HCT116 (cell line): Measurements from ENCODE around the gene PIMREG. TPM values are rescaled to one million over a fixed set of nuclear protein-coding genes. Genes with fewer than 3 reads are reported as not detected.

Source experiments
- ATAC-seq: fragments of 200-7000 bp; cut with Tn5 transposase; 2 replicates; pipeline ENCODE4 v1.9.1; 2020; ENCODE audit warnings: mild to moderate bottlenecking, moderate library complexity
- BruUV-seq: library from RNA; stranded (reverse); fragments of 400-500 nt; replicated peaks from 2 replicates; lab custom pipeline; 2021; lab: Mats Ljungman, UMichigan
- CTCF ChIA-PET: fragments of 300-600 bp; sonication (Branson Sonifier 250); formaldehyde crosslinking; loops from one replicate; lab custom pipeline; 2021; ENCODE audit warnings: antibody characterized with exemption; lab: Charles Lee
- POLR2A ChIA-PET: fragments of 300-600, 350-600 bp; sonication (Branson Sonifier 250); formaldehyde crosslinking; loops from one replicate; lab custom pipeline; 2021; ENCODE audit warnings: antibody characterized with exemption; lab: Charles Lee
- RAD21 ChIA-PET, 2 experiments: fragments of 300-600 bp; sonication (Branson Sonifier 250); formaldehyde crosslinking; loops; one replicate each; lab custom pipeline; 2023; ENCODE audit warnings: low total read pairs in 2 of 2; ENCODE audit not compliant: uncharacterized antibody in 2 of 2, unreplicated experiment in 2 of 2, low non-redundant PET in 1 of 2; lab: Charles Lee
- DNase-seq: peaks from one replicate; pipeline ENCODE4 v3.0.0-alpha.2; 2010; ENCODE audit warnings: low read depth, low spot score
- H2AFZ ChIP-seq: fragments of 200-600 bp; shearing (Covaris generic), sonication (generic); 2 replicates; pipeline ENCODE4 v1.6.1; 2017; ENCODE audit warnings: low read depth, mixed run types, mixed read lengths, antibody characterized with exemption, low read length; ENCODE audit not compliant: poor library complexity, severe bottlenecking
- H3K27ac ChIP-seq: 2 replicates; pipeline ENCODE4 v1.5.1; 2012; ENCODE audit warnings: low read depth, low read length
- H3K27me3 ChIP-seq: fragments of 200-600 bp; sonication (generic); 2 replicates; pipeline ENCODE4 v1.6.1; 2016; ENCODE audit warnings: mixed run types, low read length, mixed read lengths; ENCODE audit not compliant: insufficient read depth
- H3K36me3 ChIP-seq, 2 experiments: fragments of 200-500 bp in 1 of 2; fragments of 200-600 bp in 1 of 2; sonication (Bioruptor generic) in 1 of 2; sonication (generic) in 1 of 2; 2 replicates each; pipeline versions ENCODE4 v1.5.1 to v1.6.1; 2014 to 2016; ENCODE audit warnings: low read length in 2 of 2, inconsistent platforms in 1 of 2, mixed read lengths in 1 of 2, mixed run types in 1 of 2; ENCODE audit not compliant: insufficient read depth in 2 of 2, control insufficient read depth in 1 of 2
- H3K4me1 ChIP-seq, 2 experiments: fragments of 200-600 bp in 1 of 2; sonication (generic) in 1 of 2; 2 replicates each; pipeline versions ENCODE4 v1.5.1 to v1.6.1; 2012 to 2017; ENCODE audit warnings: low read length in 2 of 2, inconsistent platforms in 1 of 2, mild to moderate bottlenecking in 1 of 2, mixed read lengths in 1 of 2, mixed run types in 1 of 2, moderate library complexity in 1 of 2; ENCODE audit not compliant: insufficient read depth in 2 of 2, control insufficient read depth in 1 of 2
- H3K4me2 ChIP-seq: fragments of 200-600 bp; sonication (generic); 2 replicates; pipeline ENCODE4 v1.6.1; 2017; ENCODE audit warnings: mixed run types, low read length, mixed read lengths
- H3K4me3 ChIP-seq, 2 experiments: fragments of 200-600 bp in 1 of 2; sonication (generic) in 1 of 2; replicated peaks in 1 of 2; 2 replicates each; pipeline ENCODE4 v1.5.1; 2011 to 2016; ENCODE audit warnings: low read length in 2 of 2, control low read depth in 1 of 2, low read depth in 1 of 2, mild to moderate bottlenecking in 1 of 2, mixed read lengths in 1 of 2, mixed run types in 1 of 2
- H3K79me2 ChIP-seq: fragments of 200-600 bp; sonication (generic); 2 replicates; pipeline ENCODE4 v1.6.1; 2017; ENCODE audit warnings: mild to moderate bottlenecking, mixed run types, low read length, moderate library complexity, mixed read lengths; ENCODE audit not compliant: insufficient read depth
- H3K9ac ChIP-seq: fragments of 200-600 bp; sonication (generic); 2 replicates; pipeline ENCODE4 v1.6.1; 2016; ENCODE audit warnings: low read length, mixed read lengths
- H3K9me2 ChIP-seq: fragments of 200-600 bp; sonication (generic), shearing (Covaris generic); 2 replicates; pipeline ENCODE4 v1.6.1; 2017; ENCODE audit warnings: mixed run types, mild to moderate bottlenecking, moderate library complexity; ENCODE audit not compliant: insufficient read depth
- H3K9me3 ChIP-seq, 2 experiments: fragments of 200-500 bp in 1 of 2; fragments of 200-600 bp in 1 of 2; sonication (Bioruptor generic) in 1 of 2; sonication (generic) in 1 of 2; 2 replicates each; pipeline ENCODE4 v1.6.1; 2014 to 2017; ENCODE audit warnings: low read length in 2 of 2, mixed read lengths in 2 of 2, inconsistent platforms in 1 of 2, low read depth in 1 of 2, mild to moderate bottlenecking in 1 of 2, mixed run types in 1 of 2, moderate library complexity in 1 of 2; ENCODE audit not compliant: control insufficient read depth in 1 of 2, insufficient read depth in 1 of 2
- H4K20me1 ChIP-seq: fragments of 200-600 bp; sonication (generic), shearing (Covaris generic); 2 replicates; pipeline ENCODE4 v1.6.1; 2017; ENCODE audit warnings: mixed run types, mild to moderate bottlenecking, moderate library complexity; ENCODE audit not compliant: insufficient read depth
- ATF3 ChIP-seq: IDR thresholded peaks from 2 replicates; pipeline ENCODE4 v1.6.1; 2012
- CBX3 ChIP-seq: IDR thresholded peaks from 2 replicates; pipeline ENCODE4 v1.6.1; 2012; ENCODE audit warnings: low read depth
- ELF1 ChIP-seq: IDR thresholded peaks from 2 replicates; pipeline ENCODE4 v1.6.1; 2012; ENCODE audit warnings: low read depth, borderline replicate concordance
- EZH2 ChIP-seq: fragments of 200-600 bp; sonication (generic); IDR thresholded peaks from 2 replicates; pipeline ENCODE4 v1.6.1; 2017; ENCODE audit warnings: antibody characterized with exemption, mixed run types
- EZH2phosphoT487 ChIP-seq: fragments of 200-600 bp; IDR thresholded peaks from 2 replicates; pipeline ENCODE4 v1.6.1; 2018; ENCODE audit warnings: antibody characterized with exemption, borderline replicate concordance
- FOSL1 ChIP-seq: IDR thresholded peaks from 2 replicates; pipeline ENCODE4 v1.6.1; 2012; ENCODE audit warnings: low read depth
- JUND ChIP-seq: IDR thresholded peaks from 2 replicates; pipeline ENCODE4 v1.6.1; 2012
- MAX ChIP-seq: IDR thresholded peaks from 2 replicates; pipeline ENCODE4 v1.6.1; 2012
- POLR2A ChIP-seq: IDR thresholded peaks from 2 replicates; pipeline ENCODE4 v1.7.0; 2011; ENCODE audit warnings: borderline replicate concordance; ENCODE audit not compliant: insufficient read depth, insufficient read length; ENCODE audit errors: extremely low read depth
- POLR2AphosphoS5 ChIP-seq: IDR thresholded peaks from 2 replicates; pipeline ENCODE4 v1.6.1; 2011; ENCODE audit warnings: mild to moderate bottlenecking, low read depth, low read length, moderate library complexity
- RAD21 ChIP-seq: IDR thresholded peaks from 2 replicates; pipeline ENCODE4 v1.6.1; 2012; ENCODE audit warnings: low read depth, mild to moderate bottlenecking
- REST ChIP-seq: IDR thresholded peaks from 2 replicates; pipeline ENCODE4 v1.6.1; 2012; ENCODE audit warnings: low read depth
- SIN3A ChIP-seq: IDR thresholded peaks from 2 replicates; pipeline ENCODE4 v1.6.1; 2012; ENCODE audit warnings: low read depth
- SP1 ChIP-seq: IDR thresholded peaks from 2 replicates; pipeline ENCODE4 v1.6.1; 2012; ENCODE audit warnings: low read depth
- TCF7L2 ChIP-seq: IDR thresholded peaks from 2 replicates; pipeline ENCODE4 v1.7.0; 2011; ENCODE audit warnings: borderline replicate concordance, inconsistent platforms; ENCODE audit not compliant: insufficient read depth, insufficient read length; ENCODE audit errors: extremely low read depth
- ZBTB33 ChIP-seq: IDR thresholded peaks from 2 replicates; pipeline ENCODE4 v1.6.1; 2011; ENCODE audit warnings: mild to moderate bottlenecking, low read length, moderate library complexity; ENCODE audit not compliant: insufficient replicate concordance; ENCODE audit errors: extremely low read depth
- ZNF274 ChIP-seq: fragments of 200-500 bp; sonication (Bioruptor generic); IDR thresholded peaks from 2 replicates; pipeline ENCODE4 v1.6.1; 2014; ENCODE audit warnings: mild to moderate bottlenecking, low read depth, low read length, inconsistent platforms
- intact Hi-C: fragments of 100-400 bp; cut with micrococcal nuclease; formaldehyde crosslinking; loops from 2 replicates; pipeline ENCODE4 v1.10.0; 2022
- total RNA-seq: library from RNA; stranded (reverse); gene quantifications from one replicate; pipeline ENCODE4 v1.2.1, GENCODE V29; 2021; ENCODE audit not compliant: unreplicated experiment

PIMREG gene
- total RNA-seq, 1 experiment from 2014 or later, result 57.0 TPM

DNA sequence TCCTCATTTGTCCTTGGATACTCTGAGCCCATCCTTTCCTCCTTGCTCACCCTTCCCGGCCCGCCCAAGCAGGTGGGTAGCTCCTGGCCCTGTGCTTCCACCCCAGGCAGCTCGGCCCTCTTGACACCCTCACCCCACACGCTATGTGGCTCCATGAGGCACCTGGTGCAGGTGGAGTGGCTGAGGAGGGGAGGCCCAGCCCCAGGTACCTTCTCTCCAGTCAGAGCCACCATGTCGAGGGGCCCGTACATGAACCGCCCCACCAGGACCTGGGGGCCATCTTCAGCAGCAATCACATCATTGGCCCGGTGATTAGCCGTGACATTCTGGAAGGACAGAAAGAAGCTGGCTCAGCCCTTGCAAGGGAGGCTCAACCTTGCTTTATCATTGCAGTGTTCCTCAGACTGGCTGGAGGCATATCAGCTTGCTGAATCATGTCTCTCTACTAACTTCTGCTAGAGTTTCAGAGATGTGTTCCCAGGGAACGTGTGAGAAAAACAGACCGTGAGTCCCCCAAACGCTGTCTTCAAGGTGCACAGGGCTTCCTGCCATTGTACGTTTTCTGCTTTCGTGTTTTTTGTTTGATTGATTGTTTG lies 20.3 kb downstream of the PIMREG start:
- no TSS peak for BruUV-seq
- TF ChIP-seq TCF7L2 (no peak), ZNF274 (no peak), MAX (no peak), EZH2phosphoT487 (no peak), SP1 (no peak), ZBTB33 (no peak), FOSL1 (no peak), POLR2AphosphoS5 (no peak), REST (no peak), RAD21 (no peak), JUND (no peak), POLR2A (no peak), CBX3 (no peak), ELF1 (no peak), SIN3A (no peak), EZH2 (no peak), ATF3 (no peak)
- Histone ChIP-seq H3K4me2 (no peak overlapping the region), H3K9me2 (no peaks in the 10 kb centered on the region), H3K4me1 (no peaks in the 10 kb centered on the region), H3K9ac (no peak overlapping the region), H3K4me3 (no peak overlapping the region), H2AFZ (no peak overlapping the region), H3K27me3 (no peaks in the 10 kb centered on the region), H3K36me3 (no peaks in the 10 kb centered on the region), H3K79me2 (no peaks in the 10 kb centered on the region), H4K20me1 (no peaks in the 10 kb centered on the region), H3K9me3 (peaks cover 0 to 10% of the 10 kb centered on the region in 2 experiments; a peak in 1 of 4 replicates), H3K27ac (no peak overlapping the region)
- ChIA-PET RAD21 (no interaction called here), CTCF (no interaction called here), POLR2A (no interaction called here)
- DNase-seq (no peak), ATAC-seq (no peak)
- intact Hi-C loops, result no loop called here
